Mucosa of descending colon (tissue), 3 donors: ENCODE measurements around the gene MCM8. TPM values are rescaled to one million over a fixed set of nuclear protein-coding genes. Genes with fewer than 3 reads are reported as not detected.

Experiments used
- ATAC-seq: fragments of 200-7000 bp; cut with Tn5 transposase; one replicate; pipeline ENCODE4 v1.9.1; 2020; ENCODE audit warnings: mild to moderate bottlenecking, moderate library complexity
- DNase-seq, 3 donors: peaks; one replicate each; pipeline ENCODE4 v3.0.0-alpha.2; 2020
- H3K36me3 ChIP-seq: fragments of 200-600 bp; one replicate; pipeline ENCODE4 v1.8.0; 2021; ENCODE audit warnings: low read depth, mild to moderate bottlenecking
- H3K4me1 ChIP-seq: fragments of 200-600 bp; one replicate; pipeline ENCODE4 v1.8.0; 2021; ENCODE audit warnings: low read depth, mild to moderate bottlenecking
- H3K4me3 ChIP-seq: fragments of 200-600 bp; one replicate; pipeline ENCODE4 v1.8.0; 2021; ENCODE audit warnings: mild to moderate bottlenecking
- H3K9me3 ChIP-seq: fragments of 200-600 bp; one replicate; pipeline ENCODE4 v1.8.0; 2021; ENCODE audit warnings: mild to moderate bottlenecking
- CTCF ChIP-seq: fragments of 200-600 bp; IDR thresholded peaks from one replicate; pipeline ENCODE4 v1.8.0; 2022; ENCODE audit warnings: antibody characterized with exemption, mild to moderate bottlenecking
- intact Hi-C, 2 donors: fragments of 100-400 bp; cut with DNase I in 1 of 2; cut with micrococcal nuclease in 1 of 2; formaldehyde crosslinking; loops; one replicate each; pipeline versions ENCODE4 v1.11.0 to v1.11.1; 2022; cut with DNase I, micrococcal nuclease
- total RNA-seq, 3 donors: library from RNA; stranded (reverse); fragmentation: NEBNext Ultra II Directional in 2 of 3; extraction: Animal tissue kit (Norgen Biotek cat#: 25700) in 2 of 3; gene quantifications; one replicate each; pipeline versions ENCODE4 v1.2.1 to v1.2.4, GENCODE V29; 2021 to 2023
- donor health status: DM: no; HTN: no; CAD: no; lungs with moderate emphysema.
- donor health status: DM: no; HTN: no; CAD: no.
- donor health status: DM: no; HTN: yes; CAD: no.

Gene MCM8
- total RNA-seq, 3 donors from 2014 or later, result 4.9 to 9.8 (median 7.8) TPM

- Histone ChIP-seq H3K4me3 (no peak overlapping the region), H3K36me3 (no peaks in the 10 kb centered on the region), H3K9me3 (no peaks in the 10 kb centered on the region), H3K4me1 (peaks cover 12% of the 10 kb centered on the region)
- intact Hi-C loops, result no loop called here
- no peak for TF ChIP-seq CTCF
- ATAC-seq (no peak), DNase-seq (no peak)
These were observed 3.2 kb upstream of the MCM8 start for GRCh38 chr20:5947276-5947675.

- peak overlapping the region; percentile 41 for H3K4me3 ChIP-seq
- H3K9me3 ChIP-seq, result no peaks in the 10 kb centered on the region
- H3K4me1 ChIP-seq, result peaks cover 12% of the 10 kb centered on the region
- DNase-seq (no peak), ATAC-seq (no peak)
- no peak for TF ChIP-seq CTCF
- no peaks in the 10 kb centered on the region for H3K36me3 ChIP-seq
- intact Hi-C loops, result no loop called here
These were observed 545 bp upstream of the MCM8 start for GRCh38 chr20:5949943-5950270.

GRCh38 chr20:5967469-5967868 lies 17.0 kb downstream of the MCM8 start:
- H3K4me1 ChIP-seq, result no peaks in the 10 kb centered on the region
- no peaks in the 10 kb centered on the region for H3K36me3 ChIP-seq
- DNase-seq, result no peak
- H3K4me3 ChIP-seq, result no peak overlapping the region
- H3K9me3 ChIP-seq, result no peaks in the 10 kb centered on the region
- intact Hi-C loops, result no loop called here
- TF ChIP-seq CTCF, result no peak
- ATAC-seq, result no peak

- ATAC-seq (no peak), DNase-seq (no peak)
- Histone ChIP-seq H3K36me3 (no peaks in the 10 kb centered on the region), H3K4me3 (no peak overlapping the region), H3K4me1 (peaks cover 3% of the 10 kb centered on the region), H3K9me3 (no peaks in the 10 kb centered on the region)
- no peak for TF ChIP-seq CTCF
- intact Hi-C loops, result no loop called here
These were observed 18.0 kb downstream of the MCM8 start for GRCh38 chr20:5968462-5968861.

- Histone ChIP-seq H3K4me3 (no peak overlapping the region), H3K9me3 (no peaks in the 10 kb centered on the region), H3K4me1 (peaks cover 3% of the 10 kb centered on the region), H3K36me3 (no peaks in the 10 kb centered on the region)
- ATAC-seq, result no peak
- no peak for DNase-seq
- intact Hi-C loops, result no loop called here
- no peak for TF ChIP-seq CTCF
These were observed 19.0 kb downstream of the MCM8 start for GRCh38 chr20:5969348-5969935.

- no peaks in the 10 kb centered on the region for H3K9me3 ChIP-seq
- no peak overlapping the region for H3K4me3 ChIP-seq
- H3K36me3 ChIP-seq, result no peaks in the 10 kb centered on the region
- no peak for DNase-seq
- intact Hi-C loops, result no loop called here
- no peak for TF ChIP-seq CTCF
- H3K4me1 ChIP-seq, result peaks cover 3% of the 10 kb centered on the region
- ATAC-seq, result no peak
These were observed 19.5 kb downstream of the MCM8 start for GRCh38 chr20:5969940-5970339.
